ENCODE measurements around the gene TRDMT1. TPM values are rescaled to one million over a fixed set of nuclear protein-coding genes. Genes with fewer than 3 reads are reported as not detected.

Gene TRDMT1
- total RNA-seq, 1 experiment from 2014 or later: 20.2 TPM

DNA sequence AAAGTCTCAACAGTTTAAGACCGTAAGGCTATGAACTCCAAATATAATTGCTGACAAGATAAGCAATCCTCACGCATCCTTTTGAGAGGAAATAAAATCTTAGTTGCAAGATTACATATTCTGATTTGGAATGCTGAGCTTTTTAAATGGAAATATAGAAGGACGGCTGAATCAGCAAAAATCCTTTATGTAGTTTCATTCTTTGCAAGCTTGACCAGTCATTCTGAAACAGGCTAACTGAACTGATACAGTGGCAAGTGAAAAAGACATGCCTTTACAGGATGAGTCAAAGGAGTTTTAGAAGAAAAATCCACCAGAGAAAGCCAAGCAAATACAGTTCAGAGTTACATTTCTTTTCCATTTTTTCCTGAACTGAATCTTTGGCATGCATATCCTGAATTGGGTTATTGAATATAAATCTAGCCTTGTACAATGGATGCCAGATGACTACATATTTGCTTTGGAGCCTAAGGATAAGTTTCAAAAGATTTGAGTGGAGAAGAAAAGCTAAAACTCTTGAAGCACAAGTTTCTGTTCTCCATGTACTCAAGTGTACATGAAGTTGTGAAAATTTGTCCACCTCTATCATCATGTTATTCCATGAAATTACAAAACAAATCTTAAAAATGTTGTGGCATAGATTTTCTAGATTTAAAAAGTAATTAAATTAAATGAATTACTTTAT, 30.9 kb upstream of the TRDMT1 start:
- no peaks in the 10 kb centered on the region for H3K79me1 ChIP-seq (ENCODE audit: insufficient read depth, low read depth, low read length, poor library complexity, severe bottlenecking)
- no peak overlapping the region for H3K14ac ChIP-seq (ENCODE audit: insufficient read depth, low read length)
- no peak overlapping the region for H2BK20ac ChIP-seq (ENCODE audit: low read depth, low read length, poor library complexity, severe bottlenecking)
- peaks cover 14% of the 10 kb centered on the region in 2 experiments for H3K4me1 Mint-ChIP-seq
- no peaks in the 10 kb centered on the region for H4K20me1 ChIP-seq (ENCODE audit: control insufficient read depth, insufficient read depth, insufficient read length)
- no peak overlapping the region for H4K91ac ChIP-seq (ENCODE audit: insufficient read length, low read depth, low read length)
- no peak overlapping the region for H3K56ac ChIP-seq (ENCODE audit: insufficient read length, low read depth, low read length)
- H3K4me2 ChIP-seq (ENCODE audit: insufficient read depth, insufficient read length, low read length): no peak overlapping the region
- peaks cover 16% of the 10 kb centered on the region for H3K23me2 ChIP-seq (ENCODE audit: insufficient read length, low read depth, low read length, poor library complexity, severe bottlenecking)
- H3K23ac ChIP-seq (ENCODE audit: insufficient read length, low read depth, low read length): no peak overlapping the region
- no CpG with 5 or more reads among the region's 3 CpGs for WGBS (ENCODE audit: extremely low coverage, insufficient read length, low lambda C conversion rate)
- H3K4ac ChIP-seq (ENCODE audit: low read depth, low read length): no peak overlapping the region
- H2AFZ ChIP-seq (ENCODE audit: low read length): no peak overlapping the region
- H3K27me3 Mint-ChIP-seq (ENCODE audit: low read depth): peaks cover 17% of the 10 kb centered on the region
- no peak overlapping the region for H2BK120ac ChIP-seq (ENCODE audit: low read depth, low read length, poor library complexity, severe bottlenecking)
- no peaks in the 10 kb centered on the region for H3K4me1 ChIP-seq (ENCODE audit: insufficient read depth, low read length)
- peaks cover 3% of the 10 kb centered on the region; the same call in 1 of the 2 replicates for H3K27me3 ChIP-seq (ENCODE audit: insufficient read depth, low read length)
- H2BK15ac ChIP-seq (ENCODE audit: low read depth, low read length): no peak overlapping the region
- H2AK5ac ChIP-seq (ENCODE audit: insufficient read length, low read length): no peak overlapping the region
- no peak overlapping the region for H3K27ac ChIP-seq (ENCODE audit: insufficient read length, low read depth, low read length)
- no peak overlapping the region for H4K8ac ChIP-seq (replicated peaks; ENCODE audit: insufficient read length, low read depth, low read length)
- peaks cover 24 to 62% (median 55%) of the 10 kb centered on the region in 3 experiments for H3K36me3 Mint-ChIP-seq (ENCODE audit: insufficient read depth in 1 of 3, low read depth in 3 of 3)
- no peak overlapping the region for H2BK5ac ChIP-seq (ENCODE audit: insufficient read length, low read length)
- no peak overlapping the region for H3K18ac ChIP-seq (ENCODE audit: insufficient read length, low read depth, low read length)
- H3T11ph ChIP-seq (ENCODE audit: low read length): no peak overlapping the region
- no peak overlapping the region for H3K27ac Mint-ChIP-seq
- H2BK12ac ChIP-seq (ENCODE audit: insufficient read length, low read depth, low read length): no peak overlapping the region
- no peak overlapping the region for H3K9ac ChIP-seq (ENCODE audit: extremely low read depth, insufficient read length, low read length)
- H3K9me3 ChIP-seq (ENCODE audit: control insufficient read depth, low read depth, low read length): no peaks in the 10 kb centered on the region
- H3K79me2 ChIP-seq (ENCODE audit: insufficient read depth, low read length): no peaks in the 10 kb centered on the region
- no peaks in the 10 kb centered on the region; a peak in 1 of 5 replicates for H3K9me3 Mint-ChIP-seq
- TF ChIP-seq, protein P1, sequence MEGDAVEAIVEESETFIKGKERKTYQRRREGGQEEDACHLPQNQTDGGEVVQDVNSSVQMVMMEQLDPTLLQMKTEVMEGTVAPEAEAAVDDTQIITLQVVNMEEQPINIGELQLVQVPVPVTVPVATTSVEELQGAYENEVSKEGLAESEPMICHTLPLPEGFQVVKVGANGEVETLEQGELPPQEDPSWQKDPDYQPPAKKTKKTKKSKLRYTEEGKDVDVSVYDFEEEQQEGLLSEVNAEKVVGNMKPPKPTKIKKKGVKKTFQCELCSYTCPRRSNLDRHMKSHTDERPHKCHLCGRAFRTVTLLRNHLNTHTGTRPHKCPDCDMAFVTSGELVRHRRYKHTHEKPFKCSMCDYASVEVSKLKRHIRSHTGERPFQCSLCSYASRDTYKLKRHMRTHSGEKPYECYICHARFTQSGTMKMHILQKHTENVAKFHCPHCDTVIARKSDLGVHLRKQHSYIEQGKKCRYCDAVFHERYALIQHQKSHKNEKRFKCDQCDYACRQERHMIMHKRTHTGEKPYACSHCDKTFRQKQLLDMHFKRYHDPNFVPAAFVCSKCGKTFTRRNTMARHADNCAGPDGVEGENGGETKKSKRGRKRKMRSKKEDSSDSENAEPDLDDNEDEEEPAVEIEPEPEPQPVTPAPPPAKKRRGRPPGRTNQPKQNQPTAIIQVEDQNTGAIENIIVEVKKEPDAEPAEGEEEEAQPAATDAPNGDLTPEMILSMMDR (conservative IDR thresholded peaks at IDR 0.05): no peak
- no peak overlapping the region for H4K5ac ChIP-seq (ENCODE audit: insufficient read length, low read depth, low read length)
- DNase-seq: no peak
- H3K4me3 Mint-ChIP-seq: no peak overlapping the region

Data from H9 (cell line).